H7 (cell line): ENCODE measurements around the gene POLR2L. TPM values are rescaled to one million over a fixed set of nuclear protein-coding genes. Genes with fewer than 3 reads are reported as not detected.
A peak's percentile ranks its signal among the peaks of the same experiment; 100 is the strongest.

Experiments used
- DNase-seq: peaks from one replicate; pipeline ENCODE4 v3.0.0; 2012
- H3K27me3 ChIP-seq: 2 replicates; pipeline ENCODE4 v1.6.0; 2011; ENCODE audit warnings: mild to moderate bottlenecking, low read length; ENCODE audit not compliant: control insufficient read depth, insufficient read depth
- H3K36me3 ChIP-seq: replicated peaks from 2 replicates; pipeline ENCODE4 v1.5.1; 2011; ENCODE audit warnings: low read length; ENCODE audit not compliant: control insufficient read depth, insufficient read depth
- H3K4me3 ChIP-seq: 2 replicates; pipeline ENCODE4 v1.5.1; 2011; ENCODE audit warnings: low read depth, mild to moderate bottlenecking, control low read depth, low read length, moderate library complexity; ENCODE audit not compliant: insufficient read depth
- total RNA-seq: library from RNA; depleted of rRNA; stranded (reverse); fragments of >200 nt; shearing (Covaris generic); gene quantifications from 2 replicates; pipeline ENCODE4 v1.2.3, GENCODE V29; 2014

POLR2L gene
- total RNA-seq, 1 experiment from 2014 or later = 135 TPM

DNA sequence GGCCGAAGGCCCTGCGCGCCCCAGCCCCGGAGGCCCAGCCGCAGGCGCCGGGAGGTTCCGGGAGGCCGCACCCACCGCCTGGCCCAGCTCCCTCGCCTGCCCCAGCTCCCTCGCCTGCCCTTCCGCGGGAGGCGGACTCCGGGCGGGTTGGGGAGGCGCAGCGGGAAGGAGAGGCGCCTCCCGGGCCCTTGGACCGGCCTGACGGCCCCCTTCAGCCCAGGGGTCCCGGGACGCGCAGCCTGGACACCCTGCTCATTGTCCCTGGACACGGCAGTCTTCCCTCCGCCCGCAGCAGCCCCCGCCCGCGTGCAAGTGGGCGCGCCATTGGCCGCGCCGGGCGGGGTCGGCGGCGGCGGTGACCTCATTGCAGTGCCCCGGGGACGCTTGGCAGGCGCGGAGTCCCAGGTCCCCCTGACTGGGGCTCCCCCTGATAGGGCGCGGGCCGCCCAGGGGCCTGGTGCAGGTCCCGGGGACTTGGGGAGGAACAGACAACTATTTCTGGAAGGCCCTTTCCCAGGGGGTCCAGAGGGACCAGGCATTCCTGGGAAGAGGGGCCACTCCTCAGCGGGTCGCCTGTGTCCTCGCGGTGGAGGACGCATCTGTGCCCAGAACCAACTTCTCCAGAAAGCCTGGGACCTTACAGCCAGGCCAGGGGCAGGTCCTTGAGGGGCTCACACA lies 9.1 kb downstream of the POLR2L start:
- H3K36me3 ChIP-seq = peaks cover 3% of the 10 kb centered on the region
- H3K27me3 ChIP-seq = peaks cover 38% of the 10 kb centered on the region
- H3K4me3 ChIP-seq = peak overlapping the region; percentile 74
- DNase-seq = peak; percentile 85

DNA sequence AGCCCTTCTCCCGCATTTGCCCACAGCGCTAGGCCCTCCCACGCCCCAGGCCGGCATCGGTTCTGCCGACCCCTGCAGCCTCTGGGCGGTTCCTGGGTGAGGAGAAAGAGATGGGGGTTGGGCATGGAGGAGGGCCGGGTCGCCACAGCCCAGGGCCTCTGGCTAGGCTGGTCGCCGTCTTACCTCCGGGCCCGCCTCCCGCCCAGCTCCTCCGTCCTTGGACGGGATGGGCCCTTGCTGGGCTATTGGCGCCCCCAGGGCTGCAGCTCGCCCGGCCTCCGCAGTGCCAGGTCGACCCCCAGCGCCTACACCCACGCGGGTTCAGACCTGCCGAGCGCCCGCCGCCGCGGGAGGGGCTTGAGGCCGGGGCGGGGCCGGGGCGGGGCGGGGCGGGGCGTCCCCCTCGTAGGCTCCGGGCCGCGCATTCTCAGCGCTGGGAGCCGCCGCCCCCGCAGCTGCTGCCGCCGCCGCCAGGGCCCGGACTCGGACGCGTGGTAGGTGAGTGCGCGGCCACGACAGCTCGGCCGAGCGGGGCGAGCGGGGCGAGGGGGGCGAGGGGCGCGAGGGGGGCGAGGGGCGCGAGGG lies 9.7 kb downstream of the POLR2L start, which contains the start of gene CD151:
CD151 (plus strand) TSS at position 424 of the 585 bp plus-strand sequence. CDS start 3,118 bp downstream, outside the sequence.
- peaks cover 40% of the 10 kb centered on the region for H3K27me3 ChIP-seq
- H3K36me3 ChIP-seq = peaks cover 3% of the 10 kb centered on the region; the same call in 1 of the 2 replicates
- peak within 1 kb of the TSS; percentile 74 for H3K4me3 ChIP-seq
- peak; percentile 95 for DNase-seq

DNA sequence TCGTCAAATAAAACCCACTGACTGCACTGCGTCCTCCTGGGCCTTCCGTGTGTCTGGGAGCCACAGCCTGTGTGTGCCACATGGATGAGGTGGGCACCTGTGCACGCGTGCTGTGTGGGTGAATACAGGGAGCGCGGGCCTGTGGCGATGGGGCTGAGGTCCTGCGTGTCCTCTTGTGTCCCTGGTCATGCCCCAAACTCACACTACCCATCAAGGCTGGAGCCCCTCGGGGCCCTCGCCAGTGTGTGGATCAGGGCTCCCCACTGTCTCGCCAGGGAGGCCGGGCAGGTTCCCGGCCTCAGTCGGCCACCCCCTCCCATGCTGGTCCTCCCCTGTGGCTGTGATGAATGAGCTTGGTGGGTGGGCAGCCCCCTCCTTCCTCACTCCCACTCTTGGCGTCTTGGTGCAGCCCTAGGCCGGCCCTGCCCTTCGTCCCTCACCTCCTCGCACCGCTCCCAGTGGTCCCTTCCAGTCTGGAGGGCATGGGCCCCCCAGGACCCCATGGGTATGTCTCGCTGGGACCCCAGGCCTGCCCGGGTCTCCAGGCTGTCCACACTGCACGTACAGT lies 10.3 kb downstream of the POLR2L start:
- H3K36me3 ChIP-seq = peaks cover 1% of the 10 kb centered on the region; the same call in 1 of the 2 replicates
- no peak for DNase-seq
- peak overlapping the region; percentile 54 for H3K4me3 ChIP-seq
- peaks cover 44% of the 10 kb centered on the region for H3K27me3 ChIP-seq

DNA sequence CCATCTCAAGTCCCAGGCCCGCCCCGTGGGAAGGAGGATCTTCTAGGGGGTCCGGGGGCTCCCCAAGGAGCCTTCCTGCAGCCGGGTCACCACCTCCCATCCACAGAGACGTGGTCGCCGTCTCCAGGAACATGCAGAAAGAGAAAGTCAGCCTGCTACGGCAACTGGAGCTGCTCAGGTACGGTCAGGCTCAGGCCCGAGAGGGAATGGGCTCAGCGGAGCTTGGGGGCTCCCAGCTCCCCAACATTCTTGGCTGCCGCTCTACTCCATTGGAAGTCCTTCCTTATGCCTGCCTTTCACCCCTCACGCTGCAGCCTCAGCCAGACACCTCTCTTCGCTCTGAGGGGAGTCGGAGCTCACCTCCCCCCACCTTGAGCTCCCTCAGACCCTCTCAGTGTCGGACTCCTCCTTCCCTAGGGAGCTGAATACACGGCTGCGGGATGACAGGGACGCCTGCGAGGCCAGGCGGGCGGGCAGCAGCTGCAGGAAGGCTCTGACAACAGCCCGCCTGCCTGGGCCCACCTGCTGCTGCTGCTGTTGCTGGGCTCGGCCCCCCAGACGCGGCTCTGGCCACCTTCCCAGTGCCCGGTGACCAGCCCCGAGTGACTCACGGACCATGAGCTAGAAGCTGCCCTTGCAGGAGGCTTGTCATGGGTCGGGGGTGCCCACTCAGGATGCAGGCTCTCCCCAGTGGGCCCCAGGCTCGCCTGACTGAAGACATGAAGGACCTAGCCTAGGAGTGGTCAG lies 11.0 kb downstream of the POLR2L start:
- H3K36me3 ChIP-seq = no peaks in the 10 kb centered on the region
- peaks cover 51% of the 10 kb centered on the region for H3K27me3 ChIP-seq
- peak overlapping the region; percentile 62 for H3K4me3 ChIP-seq
- no peak for DNase-seq

DNA sequence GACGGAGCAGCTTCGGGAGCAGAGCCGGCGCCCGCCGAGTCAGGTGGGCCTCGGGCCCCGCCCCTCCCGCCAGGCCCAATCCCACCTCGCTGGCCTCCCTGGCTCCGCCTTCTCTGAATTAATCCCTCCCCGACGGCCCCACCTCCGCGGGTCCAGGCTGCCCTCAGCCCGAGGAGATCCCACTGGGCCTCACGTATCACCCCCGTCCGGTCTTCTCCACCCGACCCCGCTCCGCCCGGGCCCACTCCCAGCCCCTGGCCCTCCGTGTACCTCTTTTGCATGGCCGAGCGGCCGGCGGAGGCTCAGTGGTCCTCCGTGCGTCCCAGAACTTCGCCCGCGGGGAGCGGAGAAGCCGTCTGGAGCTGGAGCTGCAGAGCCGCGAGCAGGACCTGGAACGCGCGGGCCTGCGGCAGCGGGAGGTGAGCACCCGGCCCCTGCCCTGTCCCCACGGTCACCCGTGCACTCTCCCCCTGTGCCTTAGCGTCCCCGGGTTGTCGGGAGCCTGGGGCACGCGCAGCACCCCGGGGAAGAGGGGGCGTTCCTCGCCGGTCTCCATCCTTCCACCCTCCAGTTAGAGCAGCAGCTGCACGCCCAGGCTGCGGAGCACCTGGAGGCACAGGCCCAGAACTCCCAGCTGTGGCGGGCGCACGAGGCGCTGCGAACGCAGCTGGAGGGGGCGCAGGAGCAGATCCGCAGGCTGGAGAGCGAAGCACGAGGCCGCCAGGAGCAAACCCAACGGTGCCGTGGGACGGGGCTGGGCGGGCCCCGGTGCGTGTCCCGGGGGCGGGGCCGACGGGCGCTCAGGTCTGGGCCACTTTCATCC lies 11.8 kb downstream of the POLR2L start:
- H3K36me3 ChIP-seq = no peaks in the 10 kb centered on the region

DNA sequence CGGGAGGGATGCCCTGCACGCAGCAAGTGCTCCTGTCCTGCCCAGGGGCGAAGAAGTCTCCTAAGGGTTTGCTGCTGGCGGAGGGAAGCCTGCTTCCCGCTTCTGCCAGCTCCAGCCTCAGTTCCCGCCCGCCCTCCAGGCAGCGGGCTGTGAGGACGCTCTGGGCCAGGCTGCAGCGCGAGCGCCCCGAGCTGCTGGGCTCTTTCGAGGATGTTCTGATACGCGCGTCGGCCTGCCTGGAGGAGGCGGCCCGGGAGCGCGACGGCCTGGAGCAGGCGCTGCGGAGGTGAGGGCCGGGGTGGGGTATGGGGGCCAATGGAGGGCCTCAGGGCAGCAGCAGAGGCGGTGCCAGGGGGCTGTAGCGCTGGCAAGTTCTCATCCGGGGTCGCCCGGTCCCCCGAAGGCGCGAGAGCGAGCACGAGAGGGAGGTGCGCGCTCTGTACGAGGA lies 12.5 kb downstream of the POLR2L start:
- H3K27me3 ChIP-seq = peaks cover 53% of the 10 kb centered on the region

More for the DNA sequence above, 11.8 kb downstream of the POLR2L start:
- Histone ChIP-seq H3K27me3 (peaks cover 53% of the 10 kb centered on the region), H3K4me3 (peak overlapping the region; percentile 62)
- peak; percentile 99 for DNase-seq

DNA sequence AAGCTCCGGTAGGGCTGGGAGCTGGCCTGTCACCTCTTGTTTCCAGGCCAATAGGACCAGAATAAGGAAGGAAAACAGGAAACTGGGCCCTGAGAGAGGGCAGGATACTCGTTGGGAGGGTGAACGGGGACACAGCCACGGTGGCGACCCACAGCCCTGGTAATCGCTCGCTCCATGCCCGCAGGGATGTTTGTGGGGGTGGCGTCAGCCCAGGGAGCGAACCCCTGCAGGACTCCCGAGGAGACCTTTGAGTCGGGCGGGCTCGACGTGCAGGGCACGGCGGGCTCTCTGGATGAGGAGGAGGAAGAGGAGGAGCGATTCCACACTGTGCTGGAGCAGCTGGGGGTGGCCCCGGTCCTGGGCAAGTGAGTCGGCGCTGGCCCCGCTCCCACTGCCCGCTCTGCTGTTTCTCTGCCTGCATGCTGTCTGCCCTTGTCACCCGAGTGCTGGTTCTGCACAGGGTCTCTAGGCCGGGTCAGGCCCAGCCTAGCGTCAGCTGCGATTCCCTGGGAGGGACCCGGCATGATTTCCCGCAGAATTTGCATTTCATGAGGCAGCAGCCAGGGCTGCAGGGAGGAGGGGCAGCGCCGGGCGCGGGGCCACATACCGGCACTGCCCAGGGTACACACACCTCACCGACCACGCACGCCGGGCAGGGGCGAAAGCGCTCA lies 13.0 kb downstream of the POLR2L start:
- peaks cover 53% of the 10 kb centered on the region for H3K27me3 ChIP-seq
- peak; percentile 83 for DNase-seq

More for the DNA sequence above, 12.5 kb downstream of the POLR2L start:
- H3K4me3 ChIP-seq = peak overlapping the region; percentile 49
- DNase-seq = no peak
- no peaks in the 10 kb centered on the region for H3K36me3 ChIP-seq

DNA sequence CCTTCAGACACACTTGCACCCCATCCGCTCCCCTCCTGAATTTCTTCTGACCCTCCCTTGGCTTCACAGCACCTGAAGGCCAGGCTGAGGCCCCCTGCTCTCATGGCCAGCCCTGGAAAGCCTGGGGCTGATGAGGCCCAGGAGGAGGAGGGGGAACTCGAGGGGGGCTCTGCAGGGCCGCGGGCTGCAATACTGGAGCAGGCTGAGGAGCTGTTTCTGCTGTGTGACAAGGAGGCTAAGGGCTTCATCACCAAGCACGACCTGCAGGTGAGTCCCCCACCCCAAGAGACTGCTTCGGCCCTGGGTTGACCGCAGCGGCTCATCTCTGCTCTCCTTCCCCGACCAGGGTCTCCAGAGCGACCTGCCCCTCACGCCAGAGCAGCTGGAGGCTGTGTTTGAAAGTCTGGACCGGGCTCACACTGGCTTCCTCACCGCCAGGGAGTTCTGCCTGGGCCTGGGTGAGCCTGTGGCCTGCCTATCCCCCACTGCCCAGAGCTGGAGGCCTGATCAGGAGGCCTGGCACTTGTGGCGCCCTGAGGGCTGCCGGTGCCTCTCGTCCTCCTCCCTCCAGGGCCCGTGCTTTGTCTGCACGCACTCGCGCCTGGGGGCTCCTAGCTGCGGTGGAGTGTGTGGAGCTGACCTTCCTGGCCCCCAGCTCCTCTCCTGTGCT lies 13.7 kb downstream of the POLR2L start:
- no peaks in the 10 kb centered on the region for H3K36me3 ChIP-seq
- peaks cover 53% of the 10 kb centered on the region for H3K27me3 ChIP-seq
- no peak for DNase-seq
- H3K4me3 ChIP-seq = no peak overlapping the region

More for the DNA sequence above, 13.0 kb downstream of the POLR2L start:
- no peaks in the 10 kb centered on the region for H3K36me3 ChIP-seq
- H3K4me3 ChIP-seq = peak overlapping the region; percentile 49

DNA sequence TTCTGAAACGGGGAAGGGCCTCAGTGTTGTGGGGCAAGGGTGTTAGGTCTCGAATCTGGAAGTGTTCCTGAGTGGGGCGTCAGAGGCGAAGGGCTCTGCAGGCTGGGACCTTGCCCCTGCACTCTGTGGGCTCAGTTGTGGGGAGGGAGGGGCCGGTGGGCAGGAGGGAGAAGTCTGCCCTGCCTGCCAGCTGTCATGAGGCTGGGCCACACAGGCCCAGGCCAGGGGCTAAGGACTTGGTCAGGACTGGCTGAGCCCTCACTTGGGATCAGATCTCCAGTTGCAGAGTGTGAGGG lies 14.5 kb downstream of the POLR2L start, which contains the start of gene CRACR2B:
CRACR2B (plus strand) TSS at position 23 of the 296 bp plus-strand sequence. CDS start 689 bp downstream, outside the sequence.
- Histone ChIP-seq H3K27me3 (peaks cover 53% of the 10 kb centered on the region), H3K36me3 (no peaks in the 10 kb centered on the region), H3K4me3 (peak within 1 kb of the TSS; percentile 52)
- no peak for DNase-seq

DNA sequence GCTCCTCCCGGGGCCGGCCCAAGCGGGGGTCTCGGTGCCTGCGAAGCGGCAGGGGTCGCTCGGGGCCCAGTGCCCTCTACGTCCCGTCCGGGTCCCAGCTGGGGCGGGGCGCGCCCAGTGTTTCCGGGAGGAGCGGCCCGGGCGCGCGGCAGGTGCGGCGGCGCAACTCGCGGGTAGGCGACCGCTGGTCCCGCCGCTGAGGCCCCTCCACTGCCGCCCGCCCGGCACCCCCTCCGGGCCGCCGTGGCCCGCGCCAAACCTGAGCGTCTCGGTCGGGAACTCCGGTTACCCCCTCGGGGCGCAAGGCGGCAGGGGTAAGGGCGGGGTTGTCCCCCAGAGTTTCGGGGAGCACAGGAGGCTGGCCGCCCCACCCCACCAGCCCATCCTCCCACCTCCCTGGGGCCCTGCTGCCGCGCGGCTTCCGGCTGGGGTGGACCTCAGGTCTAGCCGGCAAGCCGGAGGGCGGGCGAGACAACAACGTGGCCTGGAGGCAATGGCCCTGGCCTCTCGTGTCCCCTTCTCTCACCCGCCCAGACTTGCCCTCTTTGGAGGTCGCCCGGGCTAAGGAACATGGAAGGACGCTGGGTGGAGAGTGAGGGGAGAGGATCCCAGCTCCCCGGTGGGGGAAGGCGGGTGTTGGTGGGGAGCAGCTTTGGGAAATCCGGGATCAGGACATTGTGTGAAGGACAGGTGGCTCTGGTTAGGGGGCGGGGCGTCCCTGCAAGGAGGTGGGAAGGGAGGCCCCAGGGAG lies 15.0 kb downstream of the POLR2L start:
- H3K4me3 ChIP-seq = peak overlapping the region; percentile 52
- H3K36me3 ChIP-seq = no peaks in the 10 kb centered on the region
- H3K27me3 ChIP-seq = peaks cover 51% of the 10 kb centered on the region
- DNase-seq = peak; percentile 89

DNA sequence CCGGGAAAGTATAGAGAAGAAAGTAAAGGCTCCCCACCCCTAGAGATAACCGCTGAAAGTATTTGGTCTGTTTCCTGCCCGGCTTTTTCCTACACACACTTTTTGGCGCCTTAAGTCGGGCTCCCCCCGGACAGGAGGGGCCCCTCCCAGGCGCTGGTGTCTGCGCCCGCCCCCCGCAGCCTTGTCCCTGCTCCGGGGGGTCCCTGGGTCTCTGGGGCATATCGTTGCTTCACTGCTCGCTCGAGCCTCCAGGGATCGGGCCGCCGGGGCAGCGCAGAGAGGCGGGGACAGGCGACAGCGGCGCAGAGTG lies 15.5 kb downstream of the POLR2L start:
- H3K36me3 ChIP-seq = no peaks in the 10 kb centered on the region
- no peak for DNase-seq
- peaks cover 46% of the 10 kb centered on the region for H3K27me3 ChIP-seq
- peak overlapping the region; percentile 52 for H3K4me3 ChIP-seq

DNA sequence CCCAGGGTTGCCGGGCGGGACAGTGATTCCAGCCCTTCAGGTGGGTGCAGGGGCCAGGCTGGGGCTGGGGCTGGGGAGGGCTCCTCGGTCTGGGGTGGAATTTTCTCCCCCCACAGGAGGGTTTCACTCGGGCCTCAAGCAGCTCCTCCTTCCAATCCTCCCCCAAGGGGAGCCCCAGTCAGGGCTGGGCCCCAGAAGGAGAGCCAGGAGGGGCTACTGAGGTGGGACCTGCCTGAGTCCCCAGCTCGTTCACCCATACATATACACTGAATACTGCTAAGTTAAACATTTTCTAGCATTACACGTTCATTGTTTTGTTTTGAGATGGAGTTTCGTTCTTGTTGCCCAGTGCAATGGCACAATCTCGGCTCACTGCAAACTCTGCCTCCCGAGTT lies 16.1 kb downstream of the POLR2L start:
- no peak overlapping the region for H3K4me3 ChIP-seq
- no peaks in the 10 kb centered on the region for H3K36me3 ChIP-seq
- no peak for DNase-seq
- H3K27me3 ChIP-seq = peaks cover 40% of the 10 kb centered on the region
